ENCODE data around the gene DUSP16.

DUSP16 gene

DNA sequence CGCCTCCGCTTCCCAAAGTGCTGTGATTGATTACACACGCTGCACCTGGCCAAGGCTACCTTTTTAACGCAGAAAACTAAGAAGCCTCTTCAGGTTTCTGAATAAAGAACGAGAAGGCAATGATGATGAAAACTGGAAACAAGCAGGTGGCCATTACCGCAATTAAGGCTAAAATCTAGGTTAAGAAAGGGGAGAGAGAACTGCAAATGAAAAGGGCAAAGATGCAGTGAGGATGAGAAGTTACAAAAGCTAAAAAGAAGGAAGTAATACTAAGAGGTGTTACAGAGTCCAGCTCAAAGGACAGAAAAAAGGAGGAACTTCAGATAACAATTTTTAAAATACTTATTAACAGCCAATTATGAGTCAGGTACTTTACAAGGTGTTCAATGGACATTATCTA, 79.7 kb downstream of the DUSP16 start:
- no peaks in the 10 kb centered on the region for H3K27me3 ChIP-seq (ENCODE audit: control insufficient read depth, insufficient read depth, low read length, poor library complexity, severe bottlenecking)
- no peaks in the 10 kb centered on the region for H3K36me3 ChIP-seq (ENCODE audit: control insufficient read depth, insufficient read depth, low read length)
- no peaks in the 10 kb centered on the region for H3K4me1 ChIP-seq (ENCODE audit: control insufficient read depth, insufficient read depth, low read length)
- H3K4me3 ChIP-seq (ENCODE audit: insufficient read depth, low read depth, low read length): no peak overlapping the region
- H3K9me3 ChIP-seq (ENCODE audit: control insufficient read depth, low read length): no peaks in the 10 kb centered on the region
- 83 to 89% methylated on average over 6 of the region's 6 CpGs for WGBS, 2 experiments
- no peak overlapping the region for H3K27ac ChIP-seq (ENCODE audit: insufficient read depth, low read depth, low read length, poor library complexity, severe bottlenecking)

GRCh38 chr12:12482150-12482761, 80.4 kb downstream of the DUSP16 start:
- no peaks in the 10 kb centered on the region for H3K27me3 ChIP-seq (ENCODE audit: control insufficient read depth, insufficient read depth, low read length, poor library complexity, severe bottlenecking)
- 94 to 99% methylated on average over 4 to 6 of the region's 6 CpGs for WGBS, 2 experiments
- no peak overlapping the region for H3K27ac ChIP-seq (ENCODE audit: insufficient read depth, low read depth, low read length, poor library complexity, severe bottlenecking)
- H3K9me3 ChIP-seq (ENCODE audit: control insufficient read depth, low read length): no peaks in the 10 kb centered on the region
- H3K36me3 ChIP-seq (ENCODE audit: control insufficient read depth, insufficient read depth, low read length): peaks cover 5% of the 10 kb centered on the region
- H3K4me1 ChIP-seq (ENCODE audit: control insufficient read depth, insufficient read depth, low read length): no peaks in the 10 kb centered on the region
- H3K4me3 ChIP-seq (ENCODE audit: insufficient read depth, low read depth, low read length): no peak overlapping the region

DNA sequence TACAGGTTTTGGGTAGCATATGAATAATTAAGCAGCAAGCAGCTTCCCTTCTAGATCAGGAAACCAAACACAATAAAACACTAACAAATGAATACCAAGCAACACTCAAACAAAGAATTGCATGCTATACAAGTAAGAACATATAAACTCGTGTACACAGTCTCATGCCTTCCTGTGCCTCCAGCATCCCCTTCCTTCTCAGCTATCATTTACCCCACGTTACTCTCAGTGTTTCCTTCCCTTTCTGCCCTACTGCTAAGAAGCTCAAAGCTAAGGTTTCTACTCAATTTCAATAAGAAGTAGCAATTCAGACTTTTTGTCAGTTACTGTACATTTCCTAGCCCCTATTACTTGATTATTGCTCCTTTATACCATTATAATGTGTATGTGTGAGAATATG, 81.0 kb downstream of the DUSP16 start:
- Histone ChIP-seq H3K4me1 (ENCODE audit: control insufficient read depth, insufficient read depth, low read length) (no peaks in the 10 kb centered on the region), H3K4me3 (ENCODE audit: insufficient read depth, low read depth, low read length) (no peak overlapping the region), H3K9me3 (ENCODE audit: control insufficient read depth, low read length) (no peaks in the 10 kb centered on the region), H3K36me3 (ENCODE audit: control insufficient read depth, insufficient read depth, low read length) (peaks cover 12% of the 10 kb centered on the region), H3K27ac (ENCODE audit: insufficient read depth, low read depth, low read length, poor library complexity, severe bottlenecking) (no peak overlapping the region), H3K27me3 (ENCODE audit: control insufficient read depth, insufficient read depth, low read length, poor library complexity, severe bottlenecking) (no peaks in the 10 kb centered on the region)
- WGBS, 2 experiments: 92 to 93% methylated on average over 2 of the region's 2 CpGs

DNA sequence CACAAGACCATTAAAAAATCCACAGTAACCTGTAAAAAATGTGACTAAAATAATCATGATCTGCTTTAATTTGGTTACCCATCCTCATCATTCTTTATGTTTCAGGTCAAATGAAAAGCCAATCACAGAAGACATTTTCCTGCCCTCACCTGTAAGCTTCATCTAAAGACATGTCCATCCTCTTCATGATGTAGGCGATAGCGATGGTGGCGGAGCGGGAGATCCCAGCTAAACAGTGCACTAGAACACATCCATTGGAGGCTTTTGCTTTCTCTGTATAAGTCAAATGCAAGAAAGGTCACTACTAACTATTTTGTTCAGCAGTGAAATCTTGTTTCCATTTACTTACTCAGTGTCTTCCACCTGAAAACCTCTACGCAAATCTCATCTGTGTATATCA, 82.6 kb downstream of the DUSP16 start:
- H3K27ac ChIP-seq (ENCODE audit: insufficient read depth, low read depth, low read length, poor library complexity, severe bottlenecking): no peak overlapping the region
- WGBS, 2 experiments: 96% methylated on average over 5 of the region's 5 CpGs
- H3K4me1 ChIP-seq (ENCODE audit: control insufficient read depth, insufficient read depth, low read length): no peaks in the 10 kb centered on the region
- H3K4me3 ChIP-seq (ENCODE audit: insufficient read depth, low read depth, low read length): no peak overlapping the region
- no peaks in the 10 kb centered on the region for H3K27me3 ChIP-seq (ENCODE audit: control insufficient read depth, insufficient read depth, low read length, poor library complexity, severe bottlenecking)
- H3K36me3 ChIP-seq (ENCODE audit: control insufficient read depth, insufficient read depth, low read length): peaks cover 12% of the 10 kb centered on the region
- H3K9me3 ChIP-seq (ENCODE audit: control insufficient read depth, low read length): no peaks in the 10 kb centered on the region

GRCh38 chr12:12477532-12477890, 85.2 kb downstream of the DUSP16 start:
- Histone ChIP-seq H3K36me3 (ENCODE audit: control insufficient read depth, insufficient read depth, low read length) (peaks cover 12% of the 10 kb centered on the region), H3K9me3 (ENCODE audit: control insufficient read depth, low read length) (no peaks in the 10 kb centered on the region), H3K4me3 (ENCODE audit: insufficient read depth, low read depth, low read length) (no peak overlapping the region), H3K4me1 (ENCODE audit: control insufficient read depth, insufficient read depth, low read length) (no peaks in the 10 kb centered on the region), H3K27me3 (ENCODE audit: control insufficient read depth, insufficient read depth, low read length, poor library complexity, severe bottlenecking) (no peaks in the 10 kb centered on the region), H3K27ac (ENCODE audit: insufficient read depth, low read depth, low read length, poor library complexity, severe bottlenecking) (no peak overlapping the region)
- WGBS, 2 experiments: 96 to 98% methylated on average over 14 of the region's 14 CpGs

GRCh38 chr12:12476857-12477531, 85.7 kb downstream of the DUSP16 start:
- no peak overlapping the region for H3K4me3 ChIP-seq (ENCODE audit: insufficient read depth, low read depth, low read length)
- 94 to 95% methylated on average over 21 of the region's 21 CpGs for WGBS, 2 experiments
- H3K36me3 ChIP-seq (ENCODE audit: control insufficient read depth, insufficient read depth, low read length): peaks cover 12% of the 10 kb centered on the region
- no peaks in the 10 kb centered on the region for H3K27me3 ChIP-seq (ENCODE audit: control insufficient read depth, insufficient read depth, low read length, poor library complexity, severe bottlenecking)
- no peaks in the 10 kb centered on the region for H3K9me3 ChIP-seq (ENCODE audit: control insufficient read depth, low read length)
- no peaks in the 10 kb centered on the region for H3K4me1 ChIP-seq (ENCODE audit: control insufficient read depth, insufficient read depth, low read length)
- no peak overlapping the region for H3K27ac ChIP-seq (ENCODE audit: insufficient read depth, low read depth, low read length, poor library complexity, severe bottlenecking)

GRCh38 chr12:12474931-12475795, 87.5 kb downstream of the DUSP16 start:
- Histone ChIP-seq H3K27me3 (ENCODE audit: control insufficient read depth, insufficient read depth, low read length, poor library complexity, severe bottlenecking) (no peaks in the 10 kb centered on the region), H3K4me3 (ENCODE audit: insufficient read depth, low read depth, low read length) (no peak overlapping the region), H3K4me1 (ENCODE audit: control insufficient read depth, insufficient read depth, low read length) (no peaks in the 10 kb centered on the region), H3K9me3 (ENCODE audit: control insufficient read depth, low read length) (no peaks in the 10 kb centered on the region), H3K36me3 (ENCODE audit: control insufficient read depth, insufficient read depth, low read length) (peaks cover 12% of the 10 kb centered on the region), H3K27ac (ENCODE audit: insufficient read depth, low read depth, low read length, poor library complexity, severe bottlenecking) (no peak overlapping the region)
- WGBS, 2 experiments: 94 to 95% methylated on average over 15 of the region's 15 CpGs

DNA sequence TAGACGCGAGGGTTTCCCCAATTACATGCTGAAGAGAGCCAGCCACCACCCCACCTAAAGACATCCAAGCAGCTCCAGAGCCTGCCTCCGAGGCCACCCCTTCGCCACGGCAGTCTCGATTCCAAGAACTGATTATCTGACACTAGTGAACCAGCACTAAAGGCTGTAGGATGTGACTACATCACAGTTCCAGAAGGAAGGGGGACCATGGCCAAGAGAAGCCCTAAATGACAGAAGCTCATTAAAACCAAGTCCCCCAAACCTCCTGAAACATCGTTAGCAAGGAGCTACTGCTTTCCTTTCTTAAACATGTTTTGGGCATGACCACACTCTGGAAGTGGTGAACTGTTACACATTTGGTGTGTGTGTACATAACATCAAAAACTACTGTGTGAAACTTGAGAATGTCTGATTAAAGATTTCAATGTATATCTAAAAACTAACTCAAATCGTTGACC, 88.2 kb downstream of the DUSP16 start:
- no peaks in the 10 kb centered on the region for H3K4me1 ChIP-seq (ENCODE audit: control insufficient read depth, insufficient read depth, low read length)
- H3K27me3 ChIP-seq (ENCODE audit: control insufficient read depth, insufficient read depth, low read length, poor library complexity, severe bottlenecking): no peaks in the 10 kb centered on the region
- 87% methylated on average over 8 of the region's 8 CpGs for WGBS, 2 experiments
- H3K4me3 ChIP-seq (ENCODE audit: insufficient read depth, low read depth, low read length): no peak overlapping the region
- H3K36me3 ChIP-seq (ENCODE audit: control insufficient read depth, insufficient read depth, low read length): peaks cover 12% of the 10 kb centered on the region
- no peaks in the 10 kb centered on the region for H3K9me3 ChIP-seq (ENCODE audit: control insufficient read depth, low read length)
- no peak overlapping the region for H3K27ac ChIP-seq (ENCODE audit: insufficient read depth, low read depth, low read length, poor library complexity, severe bottlenecking)

- Histone ChIP-seq H3K27me3 (ENCODE audit: control insufficient read depth, insufficient read depth, low read length, poor library complexity, severe bottlenecking) (no peaks in the 10 kb centered on the region), H3K4me1 (ENCODE audit: control insufficient read depth, insufficient read depth, low read length) (no peaks in the 10 kb centered on the region), H3K36me3 (ENCODE audit: control insufficient read depth, insufficient read depth, low read length) (peaks cover 12% of the 10 kb centered on the region), H3K27ac (ENCODE audit: insufficient read depth, low read depth, low read length, poor library complexity, severe bottlenecking) (no peak overlapping the region), H3K4me3 (ENCODE audit: insufficient read depth, low read depth, low read length) (no peak overlapping the region), H3K9me3 (ENCODE audit: control insufficient read depth, low read length) (no peaks in the 10 kb centered on the region)
- 92% methylated on average over 4 of the region's 4 CpGs for WGBS, 2 experiments
Observed at GRCh38 chr12:12473223-12473622, 89.4 kb downstream of the DUSP16 start.
